HG03575 (cell line): ENCODE data around the gene LRP2.

ENCODE experiments used
- ATAC-seq: cut with Tn5 transposase; IDR thresholded peaks from one replicate; pipeline ENCODE4 v1.9.1; 2021; ENCODE audit not compliant: unreplicated experiment, insufficient number of reproducible peaks, low FRiP score; ENCODE audit errors: extremely low read depth

LRP2 gene

GRCh38 chr2:169081551-169081950 lies 280.8 kb downstream of the LRP2 start:
- ATAC-seq: no peak

GRCh38 chr2:169080250-169081069 lies 281.9 kb downstream of the LRP2 start:
- no peak for ATAC-seq

GRCh38 chr2:169077674-169078240 lies 284.6 kb downstream of the LRP2 start:
- ATAC-seq: no peak
